NCI-H187 treated with DMSO at 0.1 percent for 48 hours (cell line): ENCODE results near the gene PMPCA.

Experiments
- DNase-seq: peaks from one replicate; lab custom pipeline; 2025; lab: John Stamatoyannopoulos, UW

Gene PMPCA

DNA sequence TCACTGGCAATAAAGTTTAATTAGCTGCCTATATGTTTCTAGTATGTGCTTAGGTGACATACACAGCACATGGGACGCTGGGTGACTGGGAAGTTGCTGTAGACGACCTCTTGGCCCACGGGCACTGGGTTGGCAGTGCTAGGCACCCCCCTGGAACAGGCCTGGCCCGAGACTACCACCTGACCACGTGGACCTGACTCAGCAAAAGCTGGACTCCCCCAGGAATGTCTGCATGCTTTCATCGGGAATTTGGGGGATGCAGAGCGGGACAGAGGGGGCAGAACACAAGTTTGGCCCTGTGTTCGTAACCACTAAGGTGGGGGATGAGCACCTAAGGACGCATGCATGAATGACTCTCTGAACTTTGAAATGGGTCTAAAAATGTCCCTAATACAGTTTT lies 45.8 kb downstream of the PMPCA start:
- DNase-seq = no peak

- DNase-seq = no peak
Measured at GRCh38 chr9:136457326-136457725, 46.9 kb downstream of the PMPCA start.

GRCh38 chr9:136459425-136459824 lies 49.0 kb downstream of the PMPCA start:
- no peak for DNase-seq

DNA sequence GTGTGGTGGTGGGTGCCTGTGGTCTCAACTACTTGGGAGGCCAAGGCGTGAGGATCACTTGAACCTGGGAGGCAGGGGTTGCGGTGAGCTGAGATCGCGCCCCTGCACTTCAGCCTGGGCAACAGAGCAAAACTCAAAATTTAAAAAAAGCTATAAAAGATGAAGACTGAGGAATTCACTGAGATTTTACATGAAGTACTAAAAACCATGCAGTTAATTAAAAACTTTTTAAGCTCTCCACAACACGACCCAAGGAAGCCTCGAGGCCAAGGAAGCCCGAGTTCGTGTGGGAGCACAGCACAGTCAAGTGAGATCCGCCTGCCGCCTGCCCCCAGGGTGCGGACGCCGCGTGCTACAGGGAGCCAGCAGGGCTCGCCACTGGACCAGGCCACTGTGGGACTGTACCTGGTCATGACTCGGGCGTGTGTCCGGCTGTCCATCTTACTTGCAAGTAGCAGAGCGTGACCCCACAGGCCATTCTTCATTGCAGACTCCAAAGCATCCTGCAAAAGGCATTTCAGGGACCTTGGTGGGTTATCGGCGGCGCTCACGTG lies 50.4 kb downstream of the PMPCA start:
- DNase-seq = no peak

GRCh38 chr9:136462664-136463063 lies 52.2 kb downstream of the PMPCA start:
- DNase-seq = no peak

DNA sequence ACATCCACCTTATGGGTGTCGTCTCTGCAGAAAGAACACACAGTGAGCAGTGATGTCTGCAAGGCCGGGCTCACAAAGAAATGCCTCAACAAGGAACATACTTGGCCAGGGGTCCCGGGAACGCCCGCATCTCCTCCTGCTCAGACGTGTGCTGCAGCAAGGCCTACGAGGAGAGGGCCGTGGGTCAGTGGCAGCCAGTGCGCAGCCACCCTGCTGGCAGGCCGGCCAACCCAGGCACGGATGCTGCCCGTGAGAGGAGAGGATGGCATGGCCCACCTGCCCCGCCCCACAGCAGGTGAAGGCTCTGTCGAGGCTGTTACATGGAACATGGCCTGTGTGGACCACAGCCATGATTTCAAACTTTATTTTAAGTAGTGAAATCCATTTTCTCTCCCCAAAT lies 53.1 kb downstream of the PMPCA start:
- no peak for DNase-seq

- no peak for DNase-seq
Measured at GRCh38 chr9:136464241-136464640, 53.8 kb downstream of the PMPCA start.

DNA sequence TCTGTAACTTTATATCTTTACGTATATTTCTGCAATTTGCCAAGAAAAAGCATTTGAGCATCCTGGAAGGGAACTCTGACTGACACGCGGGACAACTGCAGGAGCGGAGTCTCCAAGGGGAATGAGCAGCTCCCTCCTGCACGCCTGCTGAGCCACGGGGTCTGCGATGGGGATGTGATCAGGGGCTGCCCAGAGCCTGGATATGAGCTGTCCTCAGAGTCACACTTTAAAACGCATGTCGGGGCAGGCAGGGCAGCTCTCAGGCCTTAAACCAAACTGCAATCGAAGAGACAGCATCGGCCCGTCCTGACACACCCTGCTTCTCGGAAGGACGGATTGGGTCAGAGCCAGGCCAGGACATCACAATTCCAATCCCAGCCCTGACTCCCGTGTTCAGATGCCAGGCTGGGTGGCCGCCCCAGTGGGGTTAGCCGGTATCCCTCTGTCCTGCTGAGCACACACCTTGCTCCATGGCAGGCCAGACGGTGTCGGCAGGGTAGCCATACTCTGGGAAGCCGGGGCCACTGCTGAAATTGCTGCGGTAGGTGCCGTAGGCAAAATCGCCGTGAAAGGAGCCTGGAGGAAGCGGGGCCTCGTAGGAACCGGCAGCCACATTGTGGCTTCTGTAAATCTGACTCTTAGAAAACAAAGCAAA lies 55.2 kb downstream of the PMPCA start:
- no peak for DNase-seq

- no peak for DNase-seq
Measured at GRCh38 chr9:136466155-136466541, 55.7 kb downstream of the PMPCA start.

DNA sequence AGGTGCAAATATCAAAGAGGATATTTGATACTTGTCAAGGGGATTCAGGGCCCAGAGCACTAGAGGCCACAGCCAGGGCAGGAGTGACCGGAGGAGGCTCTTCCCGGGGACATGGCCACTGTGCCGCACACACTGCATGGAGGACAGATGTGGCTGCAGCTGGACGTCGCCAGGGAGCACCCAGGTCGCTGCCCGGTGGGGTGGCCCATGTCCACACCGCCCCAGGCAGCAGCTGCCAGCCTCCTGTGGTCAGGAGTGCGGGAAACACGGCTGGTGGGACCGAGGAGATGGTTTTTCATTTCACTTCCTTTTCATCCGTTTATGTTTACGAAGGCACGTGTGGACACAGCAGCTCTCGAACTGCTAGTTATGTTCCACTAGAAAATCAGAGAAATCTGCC lies 57.3 kb downstream of the PMPCA start:
- DNase-seq = no peak

DNA sequence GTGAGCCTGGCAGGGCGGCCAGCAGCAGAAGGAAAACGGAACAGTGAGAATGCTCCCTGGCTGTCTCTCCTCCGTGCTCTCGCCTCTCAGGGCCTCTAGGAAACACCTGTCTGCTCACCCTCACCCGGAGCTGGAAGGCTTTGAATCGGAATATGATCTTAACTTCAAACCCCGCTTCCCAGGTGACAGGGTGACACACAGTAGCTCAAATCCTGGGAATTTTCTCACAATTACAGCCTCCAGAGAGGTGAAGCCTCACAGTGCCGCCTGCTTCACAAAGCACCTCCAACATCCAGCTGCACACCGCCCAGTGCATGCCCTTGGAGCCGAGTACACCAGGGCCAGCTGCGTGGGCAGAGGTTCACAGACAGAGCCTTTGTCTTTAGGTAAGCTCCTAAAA lies 59.9 kb downstream of the PMPCA start:
- DNase-seq = no peak

DNA sequence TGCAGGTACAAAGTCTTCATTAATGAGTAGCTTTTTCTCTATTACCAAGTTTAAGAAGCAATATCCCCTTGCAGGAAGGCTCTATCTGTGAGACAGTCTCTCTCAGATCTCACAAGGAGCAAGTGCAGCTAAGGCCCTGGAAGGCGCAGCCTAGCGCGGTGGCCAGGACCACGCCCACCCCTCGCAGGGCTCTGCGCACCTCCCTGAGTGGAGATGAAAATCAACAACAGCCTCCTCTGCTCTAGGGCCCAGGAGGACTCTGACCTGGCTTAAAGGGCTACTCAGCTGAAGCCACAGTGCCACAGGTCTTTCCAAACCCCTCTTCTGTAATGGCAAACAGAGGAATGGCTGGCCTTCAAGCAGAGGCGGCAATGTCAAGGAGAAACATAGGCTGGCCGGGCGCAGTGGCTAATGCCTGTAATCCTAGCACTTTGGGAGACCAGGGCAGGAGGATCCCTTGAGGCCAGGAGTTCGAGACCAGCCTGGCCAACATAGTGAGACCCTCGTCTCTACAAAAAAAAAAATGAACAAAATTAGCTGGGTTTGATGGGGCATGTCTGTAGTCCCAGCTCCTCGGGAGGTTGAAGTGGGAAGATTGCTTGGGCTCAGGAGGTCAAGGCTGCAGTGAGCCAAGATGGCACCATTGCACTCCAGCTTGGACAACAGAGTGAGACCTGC lies 60.5 kb downstream of the PMPCA start:
- DNase-seq = no peak

DNA sequence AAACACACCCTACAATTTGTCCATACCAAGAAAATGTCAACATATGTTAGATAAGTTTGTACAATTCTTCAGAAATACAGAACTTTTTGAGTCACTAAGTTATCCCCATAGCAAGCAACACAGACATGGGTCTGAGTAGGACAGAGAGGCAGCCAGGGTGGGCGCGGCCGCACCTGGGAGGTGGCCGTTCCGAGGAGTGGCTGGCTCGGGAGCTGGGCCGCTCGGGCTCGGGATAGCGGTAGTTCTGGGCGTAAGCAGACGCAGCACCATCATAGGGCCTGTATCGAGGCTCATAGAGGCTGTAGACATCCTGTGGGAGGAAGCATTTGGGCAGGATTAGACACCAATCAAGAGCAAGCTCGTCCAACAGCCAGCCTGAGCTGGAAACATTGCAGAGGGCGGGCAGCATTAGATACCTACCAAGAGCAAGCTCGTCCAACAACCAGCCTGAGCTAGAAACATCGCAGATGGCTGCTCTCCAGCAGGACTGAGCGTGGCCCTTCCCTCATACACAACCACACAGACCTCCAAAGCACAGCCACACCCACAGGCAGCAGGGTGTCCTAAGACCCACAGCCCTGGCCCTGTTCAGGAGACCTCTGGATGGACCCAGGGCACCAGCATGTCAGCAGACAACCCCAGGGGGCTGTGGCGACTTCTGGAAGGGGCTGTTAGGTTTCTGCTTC lies 61.5 kb downstream of the PMPCA start:
- DNase-seq = no peak

DNA sequence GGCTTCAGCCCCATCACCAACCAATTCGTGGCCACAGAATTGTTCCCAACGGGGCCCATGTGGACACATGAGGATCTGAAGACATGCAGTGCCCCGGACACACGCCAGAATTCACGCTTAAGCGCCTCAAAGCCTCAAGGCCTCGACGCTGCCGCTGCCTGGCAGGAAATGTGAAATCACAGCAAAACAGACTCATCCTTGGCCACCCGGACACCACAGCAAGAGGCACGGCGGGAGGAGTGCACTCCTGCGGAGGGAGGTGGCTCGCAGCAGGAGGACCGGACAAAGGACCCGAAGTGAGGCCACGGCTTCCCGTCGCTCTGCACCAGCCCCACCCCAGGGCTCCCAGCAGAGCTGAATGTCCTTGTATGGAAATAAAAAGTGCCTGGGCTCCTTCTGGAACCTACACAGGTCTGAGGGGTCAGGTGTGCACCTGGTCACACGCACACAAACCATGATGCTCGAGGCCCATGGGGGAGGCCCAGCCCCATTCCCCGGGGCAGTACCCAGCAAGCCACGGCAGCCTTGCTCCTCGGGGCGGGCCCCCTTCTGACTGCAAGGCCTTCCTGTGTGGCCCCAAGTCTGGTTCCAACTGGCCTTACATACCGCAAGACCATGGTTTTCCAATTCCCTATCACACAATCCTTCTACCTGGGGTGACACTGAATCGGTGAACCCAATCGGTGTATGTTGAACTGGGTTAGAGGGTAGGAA lies 62.3 kb downstream of the PMPCA start:
- no peak for DNase-seq

- no peak for DNase-seq
Measured at GRCh38 chr9:136473354-136473721, 62.9 kb downstream of the PMPCA start.
